Activated CD8-positive, alpha-beta T cell treated with anti-CD3 and anti-CD28 coated beads, Interleukin-2, amount 10 ng/mL, durations not matched to agents 7 days and 5 days (primary cell): ENCODE measurements around the gene OCSTAMP. TPM values are rescaled to one million over a fixed set of nuclear protein-coding genes. Genes with fewer than 3 reads are reported as not detected.

Source experiments
- ATAC-seq: fragments of 150-1000 bp; cut with Tn5 transposase; one replicate; pipeline ENCODE4 v1.10.0; 2021; ENCODE audit warnings: moderate library complexity
- CTCF ChIA-PET: fragments of 350-600 bp; sonication (Branson Sonifier 250); formaldehyde crosslinking; loops from one replicate; lab custom pipeline; 2021; ENCODE audit warnings: antibody characterized with exemption; lab: Charles Lee
- POLR2A ChIA-PET: fragments of 350-600 bp; sonication (Branson Sonifier 250); formaldehyde crosslinking; loops from one replicate; lab custom pipeline; 2021; ENCODE audit warnings: antibody characterized with exemption; lab: Charles Lee
- DNase-seq: peaks from one replicate; pipeline ENCODE4 v3.0.0-alpha.2; 2020
- H3K27ac Mint-ChIP-seq: one replicate; pipeline ENCODE4 v1.8.0; 2021; ENCODE audit warnings: mild to moderate bottlenecking, mixed read lengths
- H3K27me3 Mint-ChIP-seq: one replicate; pipeline ENCODE4 v1.8.0; 2021; ENCODE audit warnings: low read depth, mixed read lengths
- H3K36me3 Mint-ChIP-seq: one replicate; pipeline ENCODE4 v1.8.0; 2021; ENCODE audit warnings: low read depth, mixed read lengths
- H3K4me1 Mint-ChIP-seq: one replicate; pipeline ENCODE4 v1.8.0; 2021; ENCODE audit warnings: low read depth, mixed read lengths
- H3K4me3 Mint-ChIP-seq: one replicate; pipeline ENCODE4 v1.8.0; 2021; ENCODE audit warnings: mild to moderate bottlenecking, mixed read lengths
- H3K9me3 Mint-ChIP-seq: one replicate; pipeline ENCODE4 v1.8.0; 2022; ENCODE audit warnings: mixed read lengths; ENCODE audit not compliant: insufficient read depth
- total RNA-seq, 2 experiments: library from RNA; stranded (reverse); gene quantifications; one replicate each; pipeline ENCODE4 v1.2.3, GENCODE V29; 2021

Gene OCSTAMP
- total RNA-seq, 2 experiments from 2014 or later = not detected

GRCh38 chr20:46572153-46572552 is 21.7 kb upstream of the OCSTAMP start:
- POLR2A ChIA-PET = interaction anchor here (0.9 kb wide), 1 partner anchor 117 kb away, joined by 3 read pairs; no protein-coding TSS in a partner anchor
- CTCF ChIA-PET = interaction anchor here (1.3 to 2.7 kb wide), 3 partner anchors 10 to 27 kb away, joined by 4 to 13 read pairs (median 9); partner anchors contain the start of gene OCSTAMP

GRCh38 chr20:46571418-46571817 is 21.0 kb upstream of the OCSTAMP start:
- ATAC-seq (no peak), DNase-seq (no peak)
- Mint-ChIP-seq H3K4me3 (no peak overlapping the region), H3K9me3 (no peaks in the 10 kb centered on the region), H3K36me3 (no peaks in the 10 kb centered on the region), H3K4me1 (peaks cover 16% of the 10 kb centered on the region), H3K27me3 (peaks cover 23% of the 10 kb centered on the region), H3K27ac (no peak overlapping the region)
- ChIA-PET POLR2A (no interaction called here), CTCF (interaction anchor here (2.5 to 2.7 kb wide), 2 partner anchors 9 to 27 kb away, joined by 9 to 13 read pairs; no protein-coding TSS in a partner anchor)

More at GRCh38 chr20:46572153-46572552, 21.7 kb upstream of the OCSTAMP start:
- Mint-ChIP-seq H3K9me3 (no peaks in the 10 kb centered on the region), H3K4me1 (peaks cover 16% of the 10 kb centered on the region), H3K27ac (no peak overlapping the region), H3K36me3 (no peaks in the 10 kb centered on the region), H3K4me3 (no peak overlapping the region), H3K27me3 (peaks cover 22% of the 10 kb centered on the region)
- no peak for DNase-seq
- ATAC-seq = no peak

- H3K4me3 Mint-ChIP-seq = no peak overlapping the region
- no peak for DNase-seq
- ChIA-PET CTCF (no interaction called here), POLR2A (no interaction called here)
- H3K9me3 Mint-ChIP-seq = no peaks in the 10 kb centered on the region
- no peaks in the 10 kb centered on the region for H3K36me3 Mint-ChIP-seq
- H3K4me1 Mint-ChIP-seq = peaks cover 12% of the 10 kb centered on the region
- no peak for ATAC-seq
- H3K27me3 Mint-ChIP-seq = peaks cover 28% of the 10 kb centered on the region
- no peak overlapping the region for H3K27ac Mint-ChIP-seq
These were observed 20.5 kb upstream of the OCSTAMP start for GRCh38 chr20:46570956-46571355.

GRCh38 chr20:46569961-46570360 is 19.5 kb upstream of the OCSTAMP start:
- H3K9me3 Mint-ChIP-seq = no peaks in the 10 kb centered on the region
- ATAC-seq = no peak
- no peak overlapping the region for H3K4me3 Mint-ChIP-seq
- H3K36me3 Mint-ChIP-seq = no peaks in the 10 kb centered on the region
- no peak overlapping the region for H3K27ac Mint-ChIP-seq
- peaks cover 28% of the 10 kb centered on the region for H3K27me3 Mint-ChIP-seq
- ChIA-PET CTCF (no interaction called here), POLR2A (no interaction called here)
- H3K4me1 Mint-ChIP-seq = peaks cover 6% of the 10 kb centered on the region
- DNase-seq = no peak

- Mint-ChIP-seq H3K27me3 (peaks cover 28% of the 10 kb centered on the region), H3K27ac (no peak overlapping the region), H3K36me3 (no peaks in the 10 kb centered on the region), H3K4me1 (peaks cover 3% of the 10 kb centered on the region), H3K9me3 (no peaks in the 10 kb centered on the region), H3K4me3 (no peak overlapping the region)
- no peak for ATAC-seq
- DNase-seq = no peak
- ChIA-PET CTCF (interaction anchor here (2.3 kb wide), 1 partner anchor 24 kb away, joined by 7 read pairs; no protein-coding TSS in a partner anchor), POLR2A (no interaction called here)
These were observed 18.2 kb upstream of the OCSTAMP start for GRCh38 chr20:46568570-46569129.

GRCh38 chr20:46566125-46566524 is 15.7 kb upstream of the OCSTAMP start:
- Mint-ChIP-seq H3K4me1 (peaks cover 5% of the 10 kb centered on the region), H3K36me3 (no peaks in the 10 kb centered on the region), H3K27ac (no peak overlapping the region), H3K4me3 (no peak overlapping the region), H3K27me3 (peaks cover 15% of the 10 kb centered on the region), H3K9me3 (no peaks in the 10 kb centered on the region)
- ChIA-PET POLR2A (interaction anchor here (0.6 kb wide), 1 partner anchor 144 kb away, joined by 3 read pairs; no protein-coding TSS in a partner anchor), CTCF (no interaction called here)
- no peak for DNase-seq
- ATAC-seq = no peak

GRCh38 chr20:46564241-46564957 is 13.9 kb upstream of the OCSTAMP start:
- H3K27ac Mint-ChIP-seq = no peak overlapping the region
- DNase-seq = no peak
- H3K4me1 Mint-ChIP-seq = peaks cover 22% of the 10 kb centered on the region
- H3K9me3 Mint-ChIP-seq = no peaks in the 10 kb centered on the region
- ChIA-PET POLR2A (no interaction called here), CTCF (interaction anchor here (0.9 to 2.0 kb wide), 5 partner anchors 11 to 23 kb away, joined by 3 to 11 read pairs (median 4); no protein-coding TSS in a partner anchor)
- no peaks in the 10 kb centered on the region for H3K36me3 Mint-ChIP-seq
- peaks cover 11% of the 10 kb centered on the region for H3K27me3 Mint-ChIP-seq
- no peak for ATAC-seq
- no peak overlapping the region for H3K4me3 Mint-ChIP-seq

- H3K9me3 Mint-ChIP-seq = no peaks in the 10 kb centered on the region
- H3K27ac Mint-ChIP-seq = no peak overlapping the region
- POLR2A ChIA-PET = no interaction called here
- peaks cover 11% of the 10 kb centered on the region for H3K27me3 Mint-ChIP-seq
- no peak overlapping the region for H3K4me3 Mint-ChIP-seq
- ATAC-seq = no peak
- CTCF ChIA-PET = interaction anchor here (0.9 to 2.0 kb wide), 5 partner anchors 11 to 24 kb away, joined by 3 to 11 read pairs (median 4); no protein-coding TSS in a partner anchor
- DNase-seq = no peak
- H3K36me3 Mint-ChIP-seq = no peaks in the 10 kb centered on the region
- H3K4me1 Mint-ChIP-seq = peaks cover 24% of the 10 kb centered on the region
These were observed 13.4 kb upstream of the OCSTAMP start for GRCh38 chr20:46563860-46564221.

- no peaks in the 10 kb centered on the region for H3K9me3 Mint-ChIP-seq
- ATAC-seq (no peak), DNase-seq (no peak)
- CTCF ChIA-PET = interaction anchor here (0.9 to 6.6 kb wide), 12 partner anchors 10 to 50 kb away, joined by 3 to 90 read pairs (median 4); partner anchors contain the start of genes OCSTAMP and ZNF334
- no peaks in the 10 kb centered on the region for H3K36me3 Mint-ChIP-seq
- POLR2A ChIA-PET = no interaction called here
- peaks cover 11% of the 10 kb centered on the region for H3K27me3 Mint-ChIP-seq
- no peak overlapping the region for H3K27ac Mint-ChIP-seq
- no peak overlapping the region for H3K4me3 Mint-ChIP-seq
- peaks cover 25% of the 10 kb centered on the region for H3K4me1 Mint-ChIP-seq
These were observed 12.9 kb upstream of the OCSTAMP start for GRCh38 chr20:46563170-46563859.

GRCh38 chr20:46562373-46563169 is 12.1 kb upstream of the OCSTAMP start:
- DNase-seq (peak; percentile 80), ATAC-seq (peak; percentile 75)
- no peaks in the 10 kb centered on the region for H3K36me3 Mint-ChIP-seq
- H3K9me3 Mint-ChIP-seq = no peaks in the 10 kb centered on the region
- peaks cover 10% of the 10 kb centered on the region for H3K27me3 Mint-ChIP-seq
- POLR2A ChIA-PET = no interaction called here
- H3K27ac Mint-ChIP-seq = no peak overlapping the region
- CTCF ChIA-PET = interaction anchor here (0.8 to 6.6 kb wide), 17 partner anchors 10 to 214 kb away, joined by 3 to 90 read pairs (median 4); partner anchors contain the start of genes OCSTAMP and ZNF334
- no peak overlapping the region for H3K4me3 Mint-ChIP-seq
- peaks cover 30% of the 10 kb centered on the region for H3K4me1 Mint-ChIP-seq

- no peak overlapping the region for H3K4me3 Mint-ChIP-seq
- POLR2A ChIA-PET = no interaction called here
- peaks cover 33% of the 10 kb centered on the region for H3K4me1 Mint-ChIP-seq
- H3K9me3 Mint-ChIP-seq = no peaks in the 10 kb centered on the region
- no peak overlapping the region for H3K27ac Mint-ChIP-seq
- CTCF ChIA-PET = interaction anchor here (0.8 to 6.6 kb wide), 15 partner anchors 10 to 213 kb away, joined by 3 to 90 read pairs (median 4); partner anchors contain the start of genes OCSTAMP and ZNF334
- DNase-seq (no peak), ATAC-seq (no peak)
- peaks cover 6% of the 10 kb centered on the region for H3K27me3 Mint-ChIP-seq
- no peaks in the 10 kb centered on the region for H3K36me3 Mint-ChIP-seq
These were observed 11.5 kb upstream of the OCSTAMP start for GRCh38 chr20:46562009-46562372.
